Measurements from ENCODE around the gene SCGB1D4.
"Not testable (repeated sequence)": the region's sequence is repeated elsewhere in the genome, so short reads cannot be mapped to it uniquely, and the experiment has no call there.

DNA sequence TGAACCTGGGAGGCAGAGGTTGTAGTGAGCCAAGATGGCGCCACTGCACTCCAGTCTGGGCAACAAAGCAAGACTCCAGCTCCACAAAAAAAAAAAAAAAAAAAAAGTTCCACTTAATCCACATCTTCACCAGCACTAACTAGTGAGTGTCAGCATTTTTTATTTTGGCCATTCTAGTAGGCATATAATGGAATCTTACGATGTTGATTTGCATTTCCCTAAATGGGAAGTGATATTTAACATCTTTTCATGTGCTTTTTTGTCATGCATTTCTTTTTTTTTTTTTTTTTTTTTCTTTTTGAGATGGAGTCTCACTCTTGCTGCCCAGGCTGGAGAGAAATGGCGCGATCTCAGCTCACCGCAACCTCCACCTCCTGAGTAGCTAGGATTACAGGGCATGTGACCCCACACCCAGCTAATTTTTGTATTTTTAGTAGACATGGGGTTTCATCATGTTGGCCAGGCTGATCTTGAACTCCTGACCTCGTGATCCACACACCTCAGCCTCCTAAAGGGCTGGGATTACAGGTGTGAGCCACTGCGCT lies 44.8 kb upstream of the SCGB1D4 start:
- TF ChIP-seq POLR2AphosphoS5 (IDR thresholded peaks at IDR 0.05; ENCODE audit: low read length); POLR2A (IDR thresholded peaks at IDR 0.05; ENCODE audit: low read depth, low read length); CBX5 (IDR thresholded peaks at IDR 0.05; ENCODE audit: low read depth): not testable (repeated sequence)
- TF ChIP-seq, protein P1, sequence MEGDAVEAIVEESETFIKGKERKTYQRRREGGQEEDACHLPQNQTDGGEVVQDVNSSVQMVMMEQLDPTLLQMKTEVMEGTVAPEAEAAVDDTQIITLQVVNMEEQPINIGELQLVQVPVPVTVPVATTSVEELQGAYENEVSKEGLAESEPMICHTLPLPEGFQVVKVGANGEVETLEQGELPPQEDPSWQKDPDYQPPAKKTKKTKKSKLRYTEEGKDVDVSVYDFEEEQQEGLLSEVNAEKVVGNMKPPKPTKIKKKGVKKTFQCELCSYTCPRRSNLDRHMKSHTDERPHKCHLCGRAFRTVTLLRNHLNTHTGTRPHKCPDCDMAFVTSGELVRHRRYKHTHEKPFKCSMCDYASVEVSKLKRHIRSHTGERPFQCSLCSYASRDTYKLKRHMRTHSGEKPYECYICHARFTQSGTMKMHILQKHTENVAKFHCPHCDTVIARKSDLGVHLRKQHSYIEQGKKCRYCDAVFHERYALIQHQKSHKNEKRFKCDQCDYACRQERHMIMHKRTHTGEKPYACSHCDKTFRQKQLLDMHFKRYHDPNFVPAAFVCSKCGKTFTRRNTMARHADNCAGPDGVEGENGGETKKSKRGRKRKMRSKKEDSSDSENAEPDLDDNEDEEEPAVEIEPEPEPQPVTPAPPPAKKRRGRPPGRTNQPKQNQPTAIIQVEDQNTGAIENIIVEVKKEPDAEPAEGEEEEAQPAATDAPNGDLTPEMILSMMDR (IDR thresholded peaks at IDR 0.05 in 2 of 3, conservative IDR thresholded peaks at IDR 0.05 in 1 of 3; ENCODE audit: control insufficient read depth in 2 of 3, extremely low read depth in 1 of 3, insufficient read depth in 1 of 3, low read depth in 3 of 3, low read length in 3 of 3) = not testable (repeated sequence)
- TF ChIP-seq, protein P2, sequence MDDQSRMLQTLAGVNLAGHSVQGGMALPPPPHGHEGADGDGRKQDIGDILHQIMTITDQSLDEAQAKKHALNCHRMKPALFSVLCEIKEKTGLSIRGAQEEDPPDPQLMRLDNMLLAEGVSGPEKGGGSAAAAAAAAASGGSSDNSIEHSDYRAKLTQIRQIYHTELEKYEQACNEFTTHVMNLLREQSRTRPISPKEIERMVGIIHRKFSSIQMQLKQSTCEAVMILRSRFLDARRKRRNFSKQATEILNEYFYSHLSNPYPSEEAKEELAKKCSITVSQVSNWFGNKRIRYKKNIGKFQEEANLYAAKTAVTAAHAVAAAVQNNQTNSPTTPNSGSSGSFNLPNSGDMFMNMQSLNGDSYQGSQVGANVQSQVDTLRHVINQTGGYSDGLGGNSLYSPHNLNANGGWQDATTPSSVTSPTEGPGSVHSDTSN (IDR thresholded peaks at IDR 0.05; ENCODE audit: insufficient replicate concordance, low read depth, low read length) = not testable (repeated sequence)

All from GM12878 (cell line).